GM18951 (cell line): ENCODE results near the gene CPEB1.

Source experiments
- POLR2A ChIP-seq: IDR thresholded peaks from 4 replicates; pipeline ENCODE4 v1.6.1; 2011; ENCODE audit warnings: mild to moderate bottlenecking; ENCODE audit not compliant: insufficient read length, insufficient read depth; ENCODE audit errors: extremely low read depth
- in situ Hi-C: fragments of 300-500 bp; cut with MboI; formaldehyde crosslinking; loops from one replicate; pipeline ENCODE4 v1.12.0; 2022; ENCODE audit warnings: low sequenced_read_pairs, mixed read lengths, inconsistent platforms; ENCODE audit not compliant: unreplicated experiment

The CPEB1 gene

DNA sequence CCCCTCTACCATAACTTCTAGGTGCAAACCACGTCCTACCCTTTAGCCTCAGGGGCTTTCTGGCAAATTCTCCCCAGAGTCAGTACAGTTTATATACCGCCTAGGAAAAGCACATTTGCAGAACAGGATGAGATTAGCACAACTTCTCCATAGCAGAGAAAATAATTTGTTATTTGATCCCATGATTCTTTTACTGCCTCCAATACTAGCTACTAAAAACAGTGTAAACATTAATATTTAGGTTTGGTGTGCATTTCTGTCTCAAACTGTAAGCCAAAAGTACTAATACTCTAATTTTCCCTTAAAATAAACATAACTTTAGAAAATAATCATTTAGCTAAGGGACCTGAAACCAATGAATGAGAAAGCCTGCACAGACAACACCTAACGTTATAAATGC is 4.5 kb downstream of the CPEB1 start:
- no peak for TF ChIP-seq POLR2A
- in situ Hi-C loops = no loop called here

- in situ Hi-C loops = no loop called here
Measured at GRCh38 chr15:82641129-82641798, 5.9 kb downstream of the CPEB1 start.

DNA sequence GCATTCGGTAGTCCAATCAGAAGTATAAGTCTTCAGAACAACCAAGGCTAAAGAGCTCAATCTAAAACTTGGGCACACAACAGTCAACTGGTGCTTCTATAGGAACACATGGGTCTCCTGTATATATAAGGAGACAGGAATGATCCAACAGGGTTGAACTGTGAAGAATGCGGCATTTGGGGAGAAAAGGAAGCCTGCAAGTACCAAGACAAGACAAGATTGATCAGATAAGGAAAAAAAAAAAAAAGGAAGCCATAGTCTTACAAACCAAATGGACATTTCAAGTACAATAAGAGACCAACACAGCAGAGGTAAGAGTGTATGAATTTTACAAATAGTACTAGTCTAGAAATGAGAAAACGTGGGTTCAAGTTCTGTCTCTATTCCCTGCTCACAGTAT is 6.5 kb downstream of the CPEB1 start:
- in situ Hi-C loops = no loop called here
- TF ChIP-seq POLR2A = no peak

More at GRCh38 chr15:82641129-82641798, 5.9 kb downstream of the CPEB1 start:
- no peak for TF ChIP-seq POLR2A

GRCh38 chr15:82635798-82636197 is 11.4 kb downstream of the CPEB1 start:
- in situ Hi-C loops = no loop called here
- TF ChIP-seq POLR2A = no peak

GRCh38 chr15:82630033-82630432 is 17.1 kb downstream of the CPEB1 start:
- in situ Hi-C loops = no loop called here
- no peak for TF ChIP-seq POLR2A

DNA sequence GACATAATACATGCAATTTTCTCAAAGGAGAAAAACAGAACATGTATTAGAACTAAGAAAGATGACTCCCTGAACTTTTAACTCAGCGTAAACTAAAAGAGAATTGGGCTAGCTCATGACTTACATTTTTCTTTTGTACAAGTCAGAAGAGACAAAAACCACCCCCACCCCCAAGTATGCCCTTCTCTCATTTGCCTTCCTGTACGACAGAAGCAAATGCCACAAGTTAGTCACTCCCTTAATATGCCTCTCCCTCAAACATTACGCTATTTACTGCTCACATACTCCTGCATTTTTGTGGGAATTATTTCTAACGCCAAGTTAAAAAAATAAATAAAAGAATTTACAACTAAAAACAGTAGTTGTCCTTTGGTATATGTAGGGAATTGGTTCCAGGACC is 22.0 kb downstream of the CPEB1 start:
- no peak for TF ChIP-seq POLR2A
- in situ Hi-C loops = no loop called here

DNA sequence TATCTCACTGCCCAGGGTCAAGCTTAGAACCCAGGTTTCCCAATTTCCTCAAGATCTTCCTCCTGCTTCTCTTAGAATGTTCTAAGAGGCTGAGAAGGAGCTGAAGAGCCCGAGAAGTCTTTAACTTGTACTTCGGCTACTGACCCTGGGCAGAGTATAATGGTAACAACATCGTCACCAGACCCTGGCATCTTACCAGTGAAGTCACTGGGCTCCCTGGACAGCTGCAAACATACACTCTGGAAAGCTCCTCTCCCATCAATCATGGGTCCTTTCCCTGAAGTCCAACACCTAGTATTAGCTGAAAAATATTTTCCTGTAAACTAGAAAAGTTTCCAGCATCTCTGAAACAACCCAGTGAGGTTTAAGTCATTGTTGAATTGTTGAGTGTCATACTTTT is 22.7 kb downstream of the CPEB1 start:
- TF ChIP-seq POLR2A = no peak
- in situ Hi-C loops = no loop called here

GRCh38 chr15:82624008-82624407 is 23.2 kb downstream of the CPEB1 start:
- in situ Hi-C loops = no loop called here
- no peak for TF ChIP-seq POLR2A

GRCh38 chr15:82621970-82622369 is 25.2 kb downstream of the CPEB1 start:
- no peak for TF ChIP-seq POLR2A
- in situ Hi-C loops = no loop called here

DNA sequence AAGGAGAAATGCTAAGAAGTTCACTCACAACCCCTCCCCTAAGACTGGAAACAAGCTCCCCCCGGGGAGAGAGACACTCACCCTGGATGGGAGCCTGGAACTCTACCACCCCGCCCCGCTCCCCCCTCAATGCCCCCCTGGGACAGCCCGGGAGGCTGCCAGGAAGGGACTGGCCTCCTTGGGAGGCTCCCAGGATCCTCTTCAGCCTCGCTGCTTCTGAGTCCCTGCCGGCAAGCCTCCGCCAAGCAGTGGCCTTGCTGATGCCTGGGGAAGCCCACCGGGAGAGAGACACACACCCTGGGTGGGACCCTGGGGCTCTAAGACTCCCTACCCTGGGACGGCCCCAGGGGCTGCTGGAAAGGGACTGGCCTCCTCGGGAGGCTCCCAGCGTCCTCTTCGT is 33.4 kb downstream of the CPEB1 start:
- no peak for TF ChIP-seq POLR2A
- in situ Hi-C loops = no loop called here

DNA sequence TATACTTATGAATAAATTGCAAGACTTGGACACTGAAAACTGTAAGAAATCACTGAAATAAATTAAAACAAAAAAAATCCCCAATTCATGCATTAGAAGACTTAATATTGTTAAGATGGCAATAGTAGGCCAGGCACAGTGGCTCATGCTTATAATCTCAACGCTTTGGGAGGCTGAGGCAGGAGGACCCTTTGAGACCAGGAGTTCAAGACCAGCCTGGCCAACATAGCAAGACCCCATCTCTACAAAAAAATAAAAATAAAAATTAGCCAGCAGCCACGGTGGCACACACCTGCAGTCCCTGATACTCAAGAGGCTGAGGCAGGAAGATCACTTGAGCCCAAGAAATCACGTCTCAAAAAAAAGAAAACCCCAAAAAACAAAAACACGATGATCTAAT is 35.8 kb downstream of the CPEB1 start:
- in situ Hi-C loops = no loop called here
- TF ChIP-seq POLR2A = no peak

GRCh38 chr15:82602195-82602594 is 45.0 kb downstream of the CPEB1 start:
- TF ChIP-seq POLR2A = no peak
- in situ Hi-C loops = no loop called here

DNA sequence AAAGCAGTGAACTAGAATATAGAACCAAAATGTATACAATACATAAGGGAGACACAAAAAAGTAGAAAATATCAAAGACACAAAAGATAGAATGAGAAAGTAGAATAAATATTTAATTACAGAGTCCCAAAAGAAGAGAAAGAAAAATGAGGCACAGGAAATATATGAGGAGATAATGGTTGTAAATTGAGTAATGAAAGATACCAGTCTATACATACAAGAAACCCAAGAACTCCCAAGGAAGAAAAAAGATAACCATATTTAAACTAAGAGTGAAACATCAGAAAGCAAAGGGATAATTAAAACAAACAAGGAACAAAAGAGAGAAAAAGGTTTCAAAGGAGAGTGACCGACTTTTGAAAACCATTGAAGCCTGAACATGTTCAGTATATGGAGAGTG is 47.3 kb downstream of the CPEB1 start:
- in situ Hi-C loops = no loop called here
- no peak for TF ChIP-seq POLR2A

DNA sequence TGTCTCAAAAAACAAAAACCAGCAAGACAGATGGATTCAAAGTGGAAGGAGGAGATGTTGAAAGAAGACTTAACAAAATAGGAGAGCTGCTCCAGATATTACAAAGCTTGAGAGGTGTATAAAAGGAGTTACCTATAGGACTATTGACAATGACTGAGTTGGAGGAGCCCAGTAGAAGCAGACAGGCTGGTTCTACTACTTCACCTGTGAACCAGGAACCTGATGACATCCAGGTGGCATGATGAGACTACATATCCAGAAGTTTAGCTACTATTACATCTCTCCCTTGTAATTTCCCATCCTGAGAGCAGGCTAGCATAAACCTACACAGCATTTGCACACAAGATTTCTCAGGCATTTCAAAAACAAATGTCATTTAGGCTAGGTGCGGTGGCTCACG is 49.3 kb downstream of the CPEB1 start:
- in situ Hi-C loops = no loop called here
- TF ChIP-seq POLR2A = no peak

DNA sequence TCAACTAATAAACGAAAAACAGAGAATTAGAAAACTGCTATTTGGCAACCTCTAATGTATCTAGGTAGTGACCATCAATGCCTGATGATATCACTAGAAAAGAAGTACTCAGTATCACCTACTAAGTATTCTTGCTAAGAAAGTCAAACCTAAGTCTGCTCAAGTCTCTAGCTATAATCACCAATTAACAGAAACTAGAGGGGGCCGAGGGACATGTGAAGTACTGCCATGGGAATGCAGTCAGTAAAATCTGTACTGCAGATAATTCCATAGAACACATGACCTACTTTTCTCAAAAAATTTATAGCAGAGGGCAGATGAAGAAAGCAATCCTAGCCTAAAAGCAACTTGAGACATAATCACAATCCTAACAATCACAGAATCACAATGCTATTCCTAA is 51.4 kb downstream of the CPEB1 start:
- in situ Hi-C loops = no loop called here
- no peak for TF ChIP-seq POLR2A
